Measurements from ENCODE around the gene SHISA9. TPM values are rescaled to one million over a fixed set of nuclear protein-coding genes. Genes with fewer than 3 reads are reported as not detected.
A peak's percentile ranks its signal among the peaks of the same experiment; 100 is the strongest.

The SHISA9 gene
- total and polyA plus RNA-seq, 4 donors = under 0.01 to 0.08 (median 0.07) TPM; not detected in 1

- DNase-seq (ENCODE audit: low spot score) = no peak
- no peak for TF ChIP-seq FOXA1 (IDR thresholded peaks at IDR 0.05)
- TF ChIP-seq JUND (IDR thresholded peaks at IDR 0.05) = no peak
- no peak for TF ChIP-seq TAF1 (conservative IDR thresholded peaks at IDR 0.05)
- TF ChIP-seq SP1 (IDR thresholded peaks at IDR 0.05) = no peak
- peaks cover 0 to 21% (median 5%) of the 10 kb centered on the region in 4 donors for H3K27me3 ChIP-seq (ENCODE audit: control insufficient read depth in 4 of 4, insufficient read depth in 4 of 4, low read length in 3 of 4)
- no peak overlapping the region for H3K9ac ChIP-seq (ENCODE audit: low read depth in 1 of 2, low read length in 2 of 2)
- peak overlapping the region in 1 of 3 donors; percentile 2 for H3K4me3 ChIP-seq (ENCODE audit: low read depth in 1 of 3, low read length in 3 of 3)
- no peaks in the 10 kb centered on the region for H3K36me3 ChIP-seq (ENCODE audit: control insufficient read depth in 4 of 4, insufficient read depth in 3 of 4, low read depth in 1 of 4, low read length in 3 of 4)
- no peaks in the 10 kb centered on the region for H3K9me3 ChIP-seq (ENCODE audit: control insufficient read depth in 4 of 4, low read length in 3 of 4)
- 4% methylated on average over 55 of the region's 55 CpGs for WGBS
- peaks cover 6 to 29% (median 19%) of the 10 kb centered on the region in 4 donors for H3K4me1 ChIP-seq (ENCODE audit: control insufficient read depth in 4 of 4, insufficient read depth in 4 of 4, low read length in 3 of 4)
- no peak overlapping the region for H3K27ac ChIP-seq (ENCODE audit: low read depth in 1 of 2, low read length in 2 of 2)
Observed at GRCh38 chr16:12902511-12903372, 1.3 kb downstream of the SHISA9 start.

DNA sequence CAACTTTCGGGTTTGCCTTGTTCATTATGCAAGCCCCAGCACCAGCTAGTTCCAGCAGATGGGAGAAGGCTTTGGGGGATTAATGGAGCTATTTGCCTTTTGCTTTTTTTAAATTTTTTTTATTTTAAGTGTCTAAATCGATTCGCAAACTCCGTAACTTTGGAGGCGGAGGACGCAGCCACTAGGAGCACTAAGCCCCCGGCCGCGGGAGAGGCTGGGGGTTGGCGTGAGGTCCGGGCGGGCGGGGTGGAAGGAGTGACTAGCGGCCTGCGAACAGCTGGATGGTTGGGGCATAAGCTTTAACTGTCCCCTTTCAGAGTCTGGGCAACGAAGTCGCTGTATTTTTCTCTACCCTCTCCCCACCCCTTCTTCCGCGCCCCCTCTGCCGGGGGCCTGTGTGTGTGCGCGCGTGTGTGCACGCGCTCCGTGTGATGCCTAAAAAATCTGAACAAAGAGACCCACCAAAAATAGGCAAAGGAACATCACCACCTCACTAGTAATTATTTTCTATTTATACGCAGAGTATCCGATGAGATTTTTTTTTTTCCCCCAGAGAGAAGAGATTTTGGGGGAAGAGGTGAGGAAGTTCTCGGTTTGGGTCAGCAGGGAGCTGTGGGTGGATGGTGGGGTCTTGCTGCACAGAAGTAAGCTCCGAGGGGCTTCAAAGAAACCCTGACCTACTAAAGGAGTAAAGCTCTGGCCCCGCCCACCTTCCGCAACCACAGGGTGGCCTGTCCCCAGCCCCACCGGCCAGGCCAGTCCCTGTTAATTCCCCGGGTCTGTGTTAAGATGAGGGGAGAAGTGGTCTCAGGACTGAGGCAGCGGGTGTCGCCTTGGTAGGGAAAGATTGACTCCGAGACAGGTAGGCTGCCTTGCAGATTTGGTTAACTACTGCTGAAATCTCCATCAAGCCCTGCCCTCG, 2.3 kb downstream of the SHISA9 start:
- H3K36me3 ChIP-seq (ENCODE audit: control insufficient read depth in 4 of 4, insufficient read depth in 3 of 4, low read depth in 1 of 4, low read length in 3 of 4) = no peaks in the 10 kb centered on the region
- WGBS = 7% methylated on average over 38 of the region's 38 CpGs
- no peak overlapping the region for H3K9ac ChIP-seq (ENCODE audit: low read depth in 1 of 2, low read length in 2 of 2)
- H3K9me3 ChIP-seq (ENCODE audit: control insufficient read depth in 4 of 4, low read length in 3 of 4) = no peaks in the 10 kb centered on the region
- TF ChIP-seq RAD21 (IDR thresholded peaks at IDR 0.05) = no peak
- no peak for TF ChIP-seq MAX (IDR thresholded peaks at IDR 0.05)
- peaks cover 0 to 21% (median 6%) of the 10 kb centered on the region in 4 donors for H3K27me3 ChIP-seq (ENCODE audit: control insufficient read depth in 4 of 4, insufficient read depth in 4 of 4, low read length in 3 of 4)
- DNase-seq (ENCODE audit: low spot score) = no peak
- no peak overlapping the region for H3K27ac ChIP-seq (ENCODE audit: low read depth in 1 of 2, low read length in 2 of 2)
- peak overlapping the region in 1 of 3 donors; percentile 2 for H3K4me3 ChIP-seq (ENCODE audit: low read depth in 1 of 3, low read length in 3 of 3)
- peaks cover 6 to 29% (median 19%) of the 10 kb centered on the region in 4 donors for H3K4me1 ChIP-seq (ENCODE audit: control insufficient read depth in 4 of 4, insufficient read depth in 4 of 4, low read length in 3 of 4)

DNA sequence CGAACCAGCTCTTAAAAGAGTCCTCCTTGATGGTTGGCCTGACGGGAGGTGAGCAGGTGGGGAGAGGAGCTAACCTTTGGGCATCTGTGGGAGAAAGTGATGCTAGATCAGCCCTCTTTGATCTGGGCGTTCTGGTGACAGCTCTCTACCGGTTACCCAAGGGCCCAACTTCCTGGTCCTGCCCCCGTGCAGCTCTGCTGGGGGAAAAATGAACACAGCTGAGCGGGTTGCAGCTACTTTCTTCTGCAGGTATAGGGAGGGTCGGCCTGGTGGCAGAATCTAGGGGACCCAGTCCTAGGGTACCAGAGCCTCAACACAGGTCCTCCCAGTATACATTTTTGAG, 2.9 kb downstream of the SHISA9 start:
- no peak for DNase-seq (ENCODE audit: low spot score)
- peaks cover 0 to 21% (median 4%) of the 10 kb centered on the region in 4 donors for H3K27me3 ChIP-seq (ENCODE audit: control insufficient read depth in 4 of 4, insufficient read depth in 4 of 4, low read length in 3 of 4)
- TF ChIP-seq MAX (IDR thresholded peaks at IDR 0.05) (no peak), ATF3 (IDR thresholded peaks at IDR 0.05) (no peak), HNF4A (conservative IDR thresholded peaks at IDR 0.05) (no peak), TAF1 (conservative IDR thresholded peaks at IDR 0.05) (no peak), YY1 (IDR thresholded peaks at IDR 0.05) (no peak), SP1 (IDR thresholded peaks at IDR 0.05) (no peak), FOXA1 (IDR thresholded peaks at IDR 0.05) (no peak), JUND (IDR thresholded peaks at IDR 0.05) (no peak), GABPA (IDR thresholded peaks at IDR 0.05 in 1 of 2, conservative IDR thresholded peaks at IDR 0.05 in 1 of 2) (no peak), HNF4G (IDR thresholded peaks at IDR 0.05) (no peak)
- TF ChIP-seq, protein P1, sequence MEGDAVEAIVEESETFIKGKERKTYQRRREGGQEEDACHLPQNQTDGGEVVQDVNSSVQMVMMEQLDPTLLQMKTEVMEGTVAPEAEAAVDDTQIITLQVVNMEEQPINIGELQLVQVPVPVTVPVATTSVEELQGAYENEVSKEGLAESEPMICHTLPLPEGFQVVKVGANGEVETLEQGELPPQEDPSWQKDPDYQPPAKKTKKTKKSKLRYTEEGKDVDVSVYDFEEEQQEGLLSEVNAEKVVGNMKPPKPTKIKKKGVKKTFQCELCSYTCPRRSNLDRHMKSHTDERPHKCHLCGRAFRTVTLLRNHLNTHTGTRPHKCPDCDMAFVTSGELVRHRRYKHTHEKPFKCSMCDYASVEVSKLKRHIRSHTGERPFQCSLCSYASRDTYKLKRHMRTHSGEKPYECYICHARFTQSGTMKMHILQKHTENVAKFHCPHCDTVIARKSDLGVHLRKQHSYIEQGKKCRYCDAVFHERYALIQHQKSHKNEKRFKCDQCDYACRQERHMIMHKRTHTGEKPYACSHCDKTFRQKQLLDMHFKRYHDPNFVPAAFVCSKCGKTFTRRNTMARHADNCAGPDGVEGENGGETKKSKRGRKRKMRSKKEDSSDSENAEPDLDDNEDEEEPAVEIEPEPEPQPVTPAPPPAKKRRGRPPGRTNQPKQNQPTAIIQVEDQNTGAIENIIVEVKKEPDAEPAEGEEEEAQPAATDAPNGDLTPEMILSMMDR (IDR thresholded peaks at IDR 0.05; ENCODE audit: low read depth, low read length, missing input control) = no peak
- TF ChIP-seq, protein P2, sequence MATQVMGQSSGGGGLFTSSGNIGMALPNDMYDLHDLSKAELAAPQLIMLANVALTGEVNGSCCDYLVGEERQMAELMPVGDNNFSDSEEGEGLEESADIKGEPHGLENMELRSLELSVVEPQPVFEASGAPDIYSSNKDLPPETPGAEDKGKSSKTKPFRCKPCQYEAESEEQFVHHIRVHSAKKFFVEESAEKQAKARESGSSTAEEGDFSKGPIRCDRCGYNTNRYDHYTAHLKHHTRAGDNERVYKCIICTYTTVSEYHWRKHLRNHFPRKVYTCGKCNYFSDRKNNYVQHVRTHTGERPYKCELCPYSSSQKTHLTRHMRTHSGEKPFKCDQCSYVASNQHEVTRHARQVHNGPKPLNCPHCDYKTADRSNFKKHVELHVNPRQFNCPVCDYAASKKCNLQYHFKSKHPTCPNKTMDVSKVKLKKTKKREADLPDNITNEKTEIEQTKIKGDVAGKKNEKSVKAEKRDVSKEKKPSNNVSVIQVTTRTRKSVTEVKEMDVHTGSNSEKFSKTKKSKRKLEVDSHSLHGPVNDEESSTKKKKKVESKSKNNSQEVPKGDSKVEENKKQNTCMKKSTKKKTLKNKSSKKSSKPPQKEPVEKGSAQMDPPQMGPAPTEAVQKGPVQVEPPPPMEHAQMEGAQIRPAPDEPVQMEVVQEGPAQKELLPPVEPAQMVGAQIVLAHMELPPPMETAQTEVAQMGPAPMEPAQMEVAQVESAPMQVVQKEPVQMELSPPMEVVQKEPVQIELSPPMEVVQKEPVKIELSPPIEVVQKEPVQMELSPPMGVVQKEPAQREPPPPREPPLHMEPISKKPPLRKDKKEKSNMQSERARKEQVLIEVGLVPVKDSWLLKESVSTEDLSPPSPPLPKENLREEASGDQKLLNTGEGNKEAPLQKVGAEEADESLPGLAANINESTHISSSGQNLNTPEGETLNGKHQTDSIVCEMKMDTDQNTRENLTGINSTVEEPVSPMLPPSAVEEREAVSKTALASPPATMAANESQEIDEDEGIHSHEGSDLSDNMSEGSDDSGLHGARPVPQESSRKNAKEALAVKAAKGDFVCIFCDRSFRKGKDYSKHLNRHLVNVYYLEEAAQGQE (IDR thresholded peaks at IDR 0.05) = no peak
- H3K9ac ChIP-seq (ENCODE audit: low read depth in 1 of 2, low read length in 2 of 2) = no peak overlapping the region
- H3K4me1 ChIP-seq (ENCODE audit: control insufficient read depth in 4 of 4, insufficient read depth in 4 of 4, low read length in 3 of 4) = peaks cover 6 to 29% (median 19%) of the 10 kb centered on the region in 4 donors
- no peaks in the 10 kb centered on the region for H3K36me3 ChIP-seq (ENCODE audit: control insufficient read depth in 4 of 4, insufficient read depth in 3 of 4, low read depth in 1 of 4, low read length in 3 of 4)
- H3K27ac ChIP-seq (ENCODE audit: low read depth in 1 of 2, low read length in 2 of 2) = no peak overlapping the region
- WGBS = 35% methylated on average over 7 of the region's 7 CpGs
- H3K9me3 ChIP-seq (ENCODE audit: control insufficient read depth in 4 of 4, low read length in 3 of 4) = no peaks in the 10 kb centered on the region
- no peak overlapping the region for H3K4me3 ChIP-seq (ENCODE audit: low read depth in 1 of 3, low read length in 3 of 3)
